ENCODE measurements around the gene PDIA5.
A peak's percentile ranks its signal among the peaks of the same experiment; 100 is the strongest.

The PDIA5 gene

DNA sequence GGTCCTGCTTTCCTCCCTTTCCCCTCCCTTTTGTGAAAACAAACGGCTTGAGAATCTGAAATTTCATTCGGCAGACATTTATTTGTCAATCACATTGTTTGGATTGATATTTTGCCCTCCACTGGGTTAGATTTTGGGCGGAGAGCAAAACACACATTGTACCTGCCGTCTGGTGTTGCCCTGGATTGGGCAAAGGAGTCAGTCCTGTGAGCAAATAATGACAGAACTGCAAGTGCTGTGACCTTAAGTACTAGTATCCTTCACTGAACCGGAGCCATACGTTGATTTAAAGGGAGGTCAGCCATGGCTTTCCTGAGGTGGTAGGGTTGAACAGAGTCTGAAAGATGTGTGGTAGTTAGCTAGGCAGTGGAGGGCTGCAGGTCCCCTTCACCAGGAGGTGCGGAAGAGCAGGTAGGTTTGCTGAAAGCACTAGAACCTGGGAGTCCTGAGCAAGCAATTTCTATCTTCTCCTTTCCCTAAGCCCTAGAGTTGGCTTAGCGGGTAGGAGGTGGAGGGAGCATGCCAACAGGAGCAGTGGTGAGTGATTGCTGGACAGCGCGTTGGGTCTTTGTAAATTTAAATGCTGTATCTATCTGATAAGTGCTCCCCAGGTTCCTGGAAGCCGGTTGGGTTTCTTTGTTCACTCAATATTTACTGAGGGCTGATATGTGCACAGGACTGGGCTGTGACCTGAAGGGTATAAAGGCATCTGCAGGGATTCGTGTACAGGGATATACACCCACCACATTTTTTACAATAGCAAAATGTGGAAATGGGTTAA is 2.0 kb downstream of the PDIA5 start:
- Mint-ChIP-seq H3K4me3 (peak overlapping the region; percentile 78 to 97 (median 86)), H3K27me3 (ENCODE audit: low read depth) (peaks cover 15% of the 10 kb centered on the region), H3K9me3 (no peaks in the 10 kb centered on the region), H3K36me3 (ENCODE audit: low read depth) (no peaks in the 10 kb centered on the region), H3K4me1 (peaks cover 53% of the 10 kb centered on the region), H3K27ac (peak overlapping the region in 2 of 3 experiments; percentile 8 to 13)
- TF ChIP-seq, protein P1, sequence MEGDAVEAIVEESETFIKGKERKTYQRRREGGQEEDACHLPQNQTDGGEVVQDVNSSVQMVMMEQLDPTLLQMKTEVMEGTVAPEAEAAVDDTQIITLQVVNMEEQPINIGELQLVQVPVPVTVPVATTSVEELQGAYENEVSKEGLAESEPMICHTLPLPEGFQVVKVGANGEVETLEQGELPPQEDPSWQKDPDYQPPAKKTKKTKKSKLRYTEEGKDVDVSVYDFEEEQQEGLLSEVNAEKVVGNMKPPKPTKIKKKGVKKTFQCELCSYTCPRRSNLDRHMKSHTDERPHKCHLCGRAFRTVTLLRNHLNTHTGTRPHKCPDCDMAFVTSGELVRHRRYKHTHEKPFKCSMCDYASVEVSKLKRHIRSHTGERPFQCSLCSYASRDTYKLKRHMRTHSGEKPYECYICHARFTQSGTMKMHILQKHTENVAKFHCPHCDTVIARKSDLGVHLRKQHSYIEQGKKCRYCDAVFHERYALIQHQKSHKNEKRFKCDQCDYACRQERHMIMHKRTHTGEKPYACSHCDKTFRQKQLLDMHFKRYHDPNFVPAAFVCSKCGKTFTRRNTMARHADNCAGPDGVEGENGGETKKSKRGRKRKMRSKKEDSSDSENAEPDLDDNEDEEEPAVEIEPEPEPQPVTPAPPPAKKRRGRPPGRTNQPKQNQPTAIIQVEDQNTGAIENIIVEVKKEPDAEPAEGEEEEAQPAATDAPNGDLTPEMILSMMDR (IDR thresholded peaks at IDR 0.05; ENCODE audit: unreplicated experiment in 3 of 3) = no peak

DNA sequence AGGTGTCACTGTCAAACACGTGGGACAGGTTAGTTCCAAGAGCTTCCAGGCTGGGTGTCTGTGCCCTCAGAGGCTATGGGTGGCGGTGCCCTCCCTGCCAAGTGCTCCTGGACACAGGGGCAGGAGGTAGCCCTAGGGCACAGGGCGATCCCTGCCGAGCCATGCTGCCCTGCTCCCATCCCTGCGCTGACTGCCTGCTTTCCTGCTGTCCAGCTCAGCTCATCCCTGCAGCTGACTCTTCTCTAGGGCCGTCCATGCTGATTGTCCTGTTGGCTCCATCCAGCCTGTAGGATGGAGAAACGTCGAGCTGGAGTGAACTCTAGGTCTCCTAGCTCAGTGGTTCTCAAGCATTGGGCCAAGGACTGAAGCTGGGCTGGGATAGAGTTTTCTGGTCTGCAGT is 3.7 kb downstream of the PDIA5 start:
- Mint-ChIP-seq H3K4me3 (peak overlapping the region; percentile 56 to 84 (median 72)), H3K27me3 (ENCODE audit: low read depth) (peaks cover 15% of the 10 kb centered on the region), H3K27ac (peak overlapping the region in 2 of 3 experiments; percentile 50 to 86), H3K4me1 (peaks cover 60% of the 10 kb centered on the region), H3K36me3 (ENCODE audit: low read depth) (no peaks in the 10 kb centered on the region), H3K9me3 (no peaks in the 10 kb centered on the region)
- TF ChIP-seq, protein P1 (IDR thresholded peaks at IDR 0.05; ENCODE audit: unreplicated experiment in 3 of 3) = no peak

GRCh38 chr3:123071146-123071545 is 4.3 kb downstream of the PDIA5 start:
- H3K4me3 Mint-ChIP-seq = peak overlapping the region in 1 of 3 experiments; percentile 47
- H3K4me1 Mint-ChIP-seq = peaks cover 60% of the 10 kb centered on the region
- H3K9me3 Mint-ChIP-seq = no peaks in the 10 kb centered on the region
- H3K27ac Mint-ChIP-seq = peak overlapping the region in 2 of 3 experiments; percentile 17 to 86
- peaks cover 15% of the 10 kb centered on the region for H3K27me3 Mint-ChIP-seq (ENCODE audit: low read depth)
- TF ChIP-seq, protein P1 (IDR thresholded peaks at IDR 0.05; ENCODE audit: unreplicated experiment in 3 of 3) = peak; percentile 13 to 42 (median 36)
- H3K36me3 Mint-ChIP-seq (ENCODE audit: low read depth) = no peaks in the 10 kb centered on the region

- H3K4me3 Mint-ChIP-seq = peak overlapping the region in 1 of 3 experiments; percentile 47
- no peaks in the 10 kb centered on the region for H3K9me3 Mint-ChIP-seq
- H3K36me3 Mint-ChIP-seq (ENCODE audit: low read depth) = no peaks in the 10 kb centered on the region
- H3K4me1 Mint-ChIP-seq = peaks cover 59% of the 10 kb centered on the region
- H3K27ac Mint-ChIP-seq = peak overlapping the region in 2 of 3 experiments; percentile 17 to 86
- H3K27me3 Mint-ChIP-seq (ENCODE audit: low read depth) = peaks cover 14% of the 10 kb centered on the region
- TF ChIP-seq, protein P1 (IDR thresholded peaks at IDR 0.05; ENCODE audit: unreplicated experiment in 3 of 3) = peak in 1 of 3 experiments; percentile 3
Measured at GRCh38 chr3:123071581-123071980, 4.8 kb downstream of the PDIA5 start.

- H3K4me3 Mint-ChIP-seq = no peak overlapping the region
- H3K36me3 Mint-ChIP-seq (ENCODE audit: low read depth) = no peaks in the 10 kb centered on the region
- TF ChIP-seq, protein P1 (IDR thresholded peaks at IDR 0.05; ENCODE audit: unreplicated experiment in 3 of 3) = no peak
- H3K9me3 Mint-ChIP-seq = no peaks in the 10 kb centered on the region
- peaks cover 61% of the 10 kb centered on the region for H3K4me1 Mint-ChIP-seq
- peaks cover 11% of the 10 kb centered on the region for H3K27me3 Mint-ChIP-seq (ENCODE audit: low read depth)
- peak overlapping the region in 1 of 3 experiments; percentile 86 for H3K27ac Mint-ChIP-seq
Measured at GRCh38 chr3:123072152-123072551, 5.3 kb downstream of the PDIA5 start.

All from nephron (organoid).